GM19025 (cell line): ENCODE data around the gene TNFSF11.

Experiments used
- ATAC-seq: cut with Tn5 transposase; IDR thresholded peaks from one replicate; pipeline ENCODE4 v1.9.1; 2021; ENCODE audit warnings: mild to moderate bottlenecking, low read depth, moderate library complexity; ENCODE audit not compliant: unreplicated experiment

The TNFSF11 gene, protein sequence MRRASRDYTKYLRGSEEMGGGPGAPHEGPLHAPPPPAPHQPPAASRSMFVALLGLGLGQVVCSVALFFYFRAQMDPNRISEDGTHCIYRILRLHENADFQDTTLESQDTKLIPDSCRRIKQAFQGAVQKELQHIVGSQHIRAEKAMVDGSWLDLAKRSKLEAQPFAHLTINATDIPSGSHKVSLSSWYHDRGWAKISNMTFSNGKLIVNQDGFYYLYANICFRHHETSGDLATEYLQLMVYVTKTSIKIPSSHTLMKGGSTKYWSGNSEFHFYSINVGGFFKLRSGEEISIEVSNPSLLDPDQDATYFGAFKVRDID

GRCh38 chr13:42574011-42574410 is at the start of gene TNFSF11:
Gene TNFSF11, plus strand, starts transcription at chr13:42574152. Its CDS starts 152 bp downstream, at chr13:42574304.
- ATAC-seq: peak; percentile 21

DNA sequence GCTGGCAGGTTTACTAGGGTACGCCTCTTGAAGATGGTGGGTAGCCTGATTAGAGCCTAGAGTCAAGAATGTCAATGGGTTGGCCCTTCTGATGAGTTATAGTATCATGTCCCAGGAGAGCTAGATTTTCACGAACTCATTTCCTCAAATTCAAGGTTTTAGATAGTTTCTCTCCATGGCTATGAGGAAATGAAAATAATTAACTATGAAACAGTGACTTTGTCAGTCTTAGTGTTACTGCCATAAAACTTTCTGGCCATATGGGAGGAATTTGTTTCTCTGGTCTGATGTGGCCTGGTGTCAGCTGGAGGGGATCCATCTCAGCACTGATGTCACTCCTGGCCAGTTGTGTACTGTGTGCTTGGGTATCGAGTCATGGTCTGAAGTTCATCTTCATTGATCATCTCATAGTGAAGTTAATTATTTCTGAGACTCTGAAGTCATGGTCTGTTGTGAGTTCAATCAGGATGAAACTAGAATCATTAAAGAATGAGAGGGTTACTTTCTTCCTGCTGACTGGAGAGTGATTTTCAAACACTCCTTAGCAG is 49.4 kb upstream of the TNFSF11 start:
- ATAC-seq: peak; percentile 85

DNA sequence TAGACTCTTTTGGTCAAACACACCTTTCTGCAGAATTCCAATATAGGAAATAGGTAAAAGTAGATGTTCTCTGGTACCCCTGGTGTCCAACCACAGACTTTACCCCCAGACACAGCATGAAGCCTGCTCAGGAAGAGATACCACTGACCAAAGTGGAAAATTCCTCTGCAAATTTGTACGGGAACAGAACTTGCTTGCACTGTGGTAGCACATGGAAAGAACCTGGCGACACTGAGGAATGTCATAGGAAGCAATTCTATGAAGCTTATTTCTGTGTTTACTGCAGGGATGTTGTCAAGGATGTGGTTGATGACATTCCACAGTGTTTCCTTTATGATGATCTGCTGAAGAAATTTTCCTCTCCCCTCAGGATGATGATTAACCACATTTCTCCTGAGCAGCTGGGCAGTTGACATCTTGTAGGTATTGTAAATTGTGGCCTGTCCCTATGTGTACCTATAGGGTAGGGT is 48.9 kb upstream of the TNFSF11 start:
- no peak for ATAC-seq

GRCh38 chr13:42526276-42526675 is 47.7 kb upstream of the TNFSF11 start:
- ATAC-seq: no peak

DNA sequence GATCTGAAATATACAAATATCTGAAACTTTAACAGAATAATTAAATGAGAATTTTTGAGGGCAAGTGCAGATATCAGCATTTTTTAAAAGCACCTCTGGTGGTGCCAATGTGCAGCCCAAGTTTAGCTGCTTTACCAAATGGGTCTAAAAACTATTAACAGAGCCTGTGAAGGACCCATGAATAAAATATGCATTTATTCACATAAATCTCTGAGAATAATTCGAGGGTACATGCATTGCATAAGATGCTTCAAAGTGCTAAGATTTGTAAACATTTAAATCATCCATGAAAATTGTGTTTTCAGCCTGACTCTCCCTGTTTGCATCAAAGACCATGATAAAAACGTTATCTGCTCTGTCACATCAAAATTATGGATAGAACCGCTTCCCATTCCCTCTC is 47.1 kb upstream of the TNFSF11 start:
- no peak for ATAC-seq

- no peak for ATAC-seq
Measured at GRCh38 chr13:42532561-42533335, 41.2 kb upstream of the TNFSF11 start.

- ATAC-seq: no peak
Measured at GRCh38 chr13:42533336-42533591, 40.7 kb upstream of the TNFSF11 start.

GRCh38 chr13:42534785-42535184 is 39.2 kb upstream of the TNFSF11 start:
- no peak for ATAC-seq

DNA sequence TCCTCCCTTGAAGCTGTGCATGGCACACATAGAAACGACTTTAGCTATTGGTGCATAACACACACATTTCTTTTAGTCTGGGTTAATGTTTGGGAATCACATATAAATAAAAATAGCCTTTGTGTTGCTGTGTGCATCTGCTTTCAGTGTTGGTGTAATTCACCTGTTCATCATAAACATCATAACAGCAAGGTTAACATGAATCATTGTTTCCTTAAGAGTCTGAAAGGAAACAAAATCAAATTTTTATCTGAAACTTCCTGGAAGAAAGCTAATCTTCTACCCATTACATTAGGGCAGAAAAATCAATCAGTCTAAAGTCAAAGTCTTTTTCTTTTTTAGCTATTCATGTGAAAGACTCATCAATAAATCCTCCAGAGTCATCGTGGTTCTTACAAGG is 35.0 kb upstream of the TNFSF11 start:
- no peak for ATAC-seq

DNA sequence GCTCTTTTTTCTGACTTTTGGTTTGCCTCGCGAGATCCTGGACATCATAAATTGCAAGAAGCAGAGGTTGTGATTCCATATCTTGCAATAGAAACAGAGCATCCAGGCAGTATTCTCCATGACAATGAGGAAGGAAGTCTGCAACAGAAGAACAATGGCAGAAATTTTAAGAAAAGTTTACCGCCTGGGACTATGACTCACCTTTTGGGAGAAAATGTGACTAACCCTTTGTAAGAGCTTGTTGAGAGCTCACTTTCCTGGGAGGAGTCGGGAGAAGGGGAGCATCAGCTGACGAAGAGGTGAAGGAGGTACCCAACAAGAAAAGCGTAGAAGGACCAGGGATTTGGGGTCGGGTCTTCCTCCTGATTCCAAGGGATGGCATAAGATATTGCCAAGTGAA is 34.3 kb upstream of the TNFSF11 start:
- no peak for ATAC-seq

GRCh38 chr13:42543215-42543797 is 30.6 kb upstream of the TNFSF11 start:
- no peak for ATAC-seq

GRCh38 chr13:42544246-42544926 is 29.6 kb upstream of the TNFSF11 start:
- no peak for ATAC-seq

DNA sequence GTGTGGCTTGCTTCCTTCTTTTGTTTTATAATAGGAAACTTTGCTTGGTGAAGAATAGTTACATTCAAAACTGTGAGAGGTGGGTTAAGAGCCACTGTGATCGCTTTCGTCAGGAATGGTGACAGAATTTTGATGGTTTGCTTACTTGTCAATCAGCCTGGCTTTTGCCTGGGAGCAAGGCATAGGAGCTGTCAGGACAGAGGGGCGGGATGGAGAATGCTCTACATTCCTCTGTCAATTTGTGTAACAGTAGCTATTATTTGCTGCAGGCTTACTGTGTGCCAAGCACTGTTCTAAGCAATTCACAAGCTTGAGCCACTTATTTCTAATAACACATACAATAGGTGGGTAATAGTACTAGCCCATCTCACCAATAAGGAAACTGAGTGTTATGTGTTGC is 28.1 kb upstream of the TNFSF11 start:
- ATAC-seq: no peak

DNA sequence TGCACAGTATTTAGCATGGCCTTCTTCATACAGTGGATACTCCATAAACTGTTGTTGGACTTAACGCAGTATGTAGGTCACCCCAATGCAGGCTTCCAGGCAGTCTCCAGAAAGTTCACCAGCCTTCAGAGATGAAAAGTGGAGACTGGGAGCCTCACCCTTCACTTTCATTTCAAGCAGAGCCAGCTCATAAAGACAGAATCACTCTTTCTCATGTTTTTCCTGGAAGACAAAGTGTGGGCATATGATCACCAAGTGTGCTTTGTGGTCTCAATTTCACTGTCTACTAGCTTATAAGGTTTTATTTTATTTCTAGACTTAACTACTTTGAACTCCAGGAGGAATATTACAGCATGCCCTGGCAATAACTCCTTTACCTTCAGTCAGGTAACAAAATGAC is 26.3 kb upstream of the TNFSF11 start:
- ATAC-seq: no peak

DNA sequence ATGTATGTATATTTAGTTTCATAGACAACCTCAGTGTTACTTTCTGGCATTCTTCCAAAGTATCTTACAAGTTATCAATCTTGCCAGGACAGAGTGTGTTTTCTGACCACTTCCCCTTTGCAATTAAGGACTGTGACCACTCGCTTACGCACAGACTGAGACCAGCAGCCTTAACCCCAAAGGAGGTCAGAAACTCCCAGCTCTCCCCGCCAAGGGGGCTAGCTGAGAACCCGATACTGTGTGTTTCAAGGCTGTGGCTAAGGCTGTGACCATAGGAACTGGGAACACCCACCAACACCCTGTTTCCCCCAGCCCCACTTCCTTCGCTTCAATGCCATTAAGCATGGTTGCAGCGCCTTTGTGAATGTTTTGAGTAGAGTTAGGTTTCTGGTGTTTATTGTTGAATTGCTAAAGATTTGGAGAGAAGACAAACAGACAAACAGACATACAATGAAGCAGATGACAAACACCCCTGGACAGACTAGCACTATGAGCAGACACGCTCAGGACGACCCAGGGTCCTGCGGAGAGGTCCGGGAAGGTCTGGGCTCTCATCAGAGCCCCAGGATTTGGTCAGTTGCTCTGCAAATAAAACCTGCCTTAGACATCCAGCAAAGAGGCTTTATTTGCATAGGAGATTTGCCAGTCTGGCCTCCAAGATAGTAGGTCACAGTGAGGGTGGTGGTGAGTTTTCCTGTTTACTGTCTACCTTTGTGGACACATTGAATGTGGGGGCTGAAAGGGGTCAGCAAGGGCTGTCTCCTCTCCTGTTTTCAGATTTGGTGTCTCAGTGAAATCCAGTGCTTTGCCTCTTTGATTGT is 25.0 kb upstream of the TNFSF11 start:
- peak; percentile 96 for ATAC-seq

GRCh38 chr13:42549552-42549936 is 24.4 kb upstream of the TNFSF11 start:
- ATAC-seq: no peak

- no peak for ATAC-seq
Measured at GRCh38 chr13:42551611-42552010, 22.3 kb upstream of the TNFSF11 start.

- ATAC-seq: no peak
Measured at GRCh38 chr13:42553098-42554046, 20.6 kb upstream of the TNFSF11 start.

- ATAC-seq: no peak
Measured at GRCh38 chr13:42559057-42559456, 14.9 kb upstream of the TNFSF11 start.
